Endodermal cell (in vitro differentiated cells): Measurements from ENCODE around the gene DPP4. TPM values are rescaled to one million over a fixed set of nuclear protein-coding genes. Genes with fewer than 3 reads are reported as not detected.

Source experiments
- DNase-seq: peaks from one replicate; pipeline ENCODE4 v3.0.0-alpha.2; 2017
- H3K27ac ChIP-seq: 2 replicates; pipeline ENCODE4 v1.5.1; 2013; ENCODE audit warnings: mild to moderate bottlenecking, low read depth, low read length, moderate library complexity
- H3K27me3 ChIP-seq: 2 replicates; pipeline ENCODE4 v1.6.1; 2013; ENCODE audit warnings: mild to moderate bottlenecking, low read length, moderate library complexity; ENCODE audit not compliant: insufficient read depth, control insufficient read depth, poor library complexity, severe bottlenecking
- H3K36me3 ChIP-seq: 2 replicates; pipeline ENCODE4 v1.7.0; 2013; ENCODE audit warnings: mild to moderate bottlenecking, low read length, moderate library complexity; ENCODE audit not compliant: control insufficient read depth, insufficient read depth
- H3K4me1 ChIP-seq: one replicate; pipeline ENCODE4 v1.7.0; 2013; ENCODE audit warnings: low read length; ENCODE audit not compliant: control insufficient read depth, insufficient read depth
- H3K4me3 ChIP-seq: 2 replicates; pipeline ENCODE4 v1.5.1; 2013; ENCODE audit warnings: mild to moderate bottlenecking, low read length, moderate library complexity
- H3K9ac ChIP-seq: 2 replicates; pipeline ENCODE4 v1.6.1; 2013; ENCODE audit warnings: mild to moderate bottlenecking, low read length, moderate library complexity; ENCODE audit not compliant: poor library complexity, severe bottlenecking; ENCODE audit errors: extremely low read depth
- H3K9me3 ChIP-seq: 2 replicates; pipeline ENCODE4 v1.6.1; 2013; ENCODE audit warnings: mild to moderate bottlenecking, low read length, moderate library complexity; ENCODE audit not compliant: control insufficient read depth
- H3K27ac Mint-ChIP-seq: 2 replicates; pipeline ENCODE4 v1.8.0; 2020; ENCODE audit warnings: mixed read lengths
- H3K27me3 Mint-ChIP-seq: 2 replicates; pipeline ENCODE4 v1.8.0; 2021; ENCODE audit warnings: mild to moderate bottlenecking, mixed read lengths; ENCODE audit not compliant: insufficient read depth
- H3K36me3 Mint-ChIP-seq: 2 replicates; pipeline ENCODE4 v1.8.0; 2020; ENCODE audit warnings: low read depth, mixed read lengths
- H3K4me1 Mint-ChIP-seq: 2 replicates; pipeline ENCODE4 v1.8.0; 2020; ENCODE audit warnings: mixed read lengths
- H3K4me3 Mint-ChIP-seq: 2 replicates; pipeline ENCODE4 v1.8.0; 2020; ENCODE audit warnings: mild to moderate bottlenecking, moderate library complexity, mixed read lengths
- H3K9me3 Mint-ChIP-seq: 2 replicates; pipeline ENCODE4 v1.8.0; 2020; ENCODE audit warnings: mild to moderate bottlenecking, mixed read lengths
- CTCF ChIP-seq: fragments of 200-600 bp; sonication (generic); conservative IDR thresholded peaks from 2 replicates; pipeline ENCODE4 v1.5.0; 2021; ENCODE audit warnings: antibody characterized with exemption, mild to moderate bottlenecking
- WGBS, 2 experiments: methylation state at CpG; one replicate each; pipeline versions ENCODE4 v1.1.5 to v1.1.7; 2013; ENCODE audit warnings: missing lambda C conversion rate in 2 of 2, mixed read lengths in 1 of 2; ENCODE audit not compliant: insufficient coverage in 1 of 2, insufficient read length in 1 of 2; 5-methylcytosine and 5-hydroxymethylcytosine counted together
- total RNA-seq, 2 donors: library from RNA; stranded (reverse); fragmentation: NEBNext Ultra II Directional in 1 of 2; extraction: Animal tissue kit (Norgen Biotek cat#: 25700) in 1 of 2; gene quantifications; 2 replicates in 1 of 2; 3 replicates in 1 of 2; pipeline ENCODE4 v1.2.1, GENCODE V29; 2021

Gene DPP4
- total RNA-seq, 2 donors from 2014 or later = 0.46 to 1.2 TPM

DNA sequence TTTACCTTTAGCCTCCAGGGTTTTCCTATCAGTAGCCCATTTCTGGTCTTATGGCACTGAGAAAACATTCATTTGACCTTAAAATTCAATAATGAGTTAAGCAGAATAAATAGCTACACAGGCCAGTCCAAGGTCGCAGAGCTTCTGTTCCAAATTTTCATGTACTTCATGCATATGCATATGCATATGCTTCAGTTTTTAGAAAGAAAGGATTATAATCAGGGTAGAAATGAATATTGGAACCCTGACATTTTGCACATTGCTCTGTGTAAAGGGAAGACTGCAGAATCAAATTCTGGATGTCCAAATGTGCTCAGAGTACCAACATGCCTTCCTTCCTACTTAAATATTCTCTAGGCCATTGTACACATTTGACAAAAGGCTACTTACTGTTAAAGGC, 104.9 kb downstream of the DPP4 start:
- no peak overlapping the region for H3K4me3 ChIP-seq
- H3K9ac ChIP-seq = no peak overlapping the region
- H3K27me3 Mint-ChIP-seq = no peaks in the 10 kb centered on the region
- no peaks in the 10 kb centered on the region for H3K27me3 ChIP-seq
- DNase-seq = no peak
- 75 to 100% methylated on average over 1 of the region's 1 CpG for WGBS, 2 experiments
- no peaks in the 10 kb centered on the region for H3K4me1 Mint-ChIP-seq
- H3K9me3 ChIP-seq = no peaks in the 10 kb centered on the region
- H3K9me3 Mint-ChIP-seq = no peaks in the 10 kb centered on the region
- no peak overlapping the region for H3K27ac Mint-ChIP-seq
- no peaks in the 10 kb centered on the region for H3K36me3 Mint-ChIP-seq
- no peak overlapping the region for H3K27ac ChIP-seq
- H3K4me1 ChIP-seq = no peaks in the 10 kb centered on the region
- H3K36me3 ChIP-seq = no peaks in the 10 kb centered on the region
- no peak for TF ChIP-seq CTCF
- H3K4me3 Mint-ChIP-seq = no peak overlapping the region

DNA sequence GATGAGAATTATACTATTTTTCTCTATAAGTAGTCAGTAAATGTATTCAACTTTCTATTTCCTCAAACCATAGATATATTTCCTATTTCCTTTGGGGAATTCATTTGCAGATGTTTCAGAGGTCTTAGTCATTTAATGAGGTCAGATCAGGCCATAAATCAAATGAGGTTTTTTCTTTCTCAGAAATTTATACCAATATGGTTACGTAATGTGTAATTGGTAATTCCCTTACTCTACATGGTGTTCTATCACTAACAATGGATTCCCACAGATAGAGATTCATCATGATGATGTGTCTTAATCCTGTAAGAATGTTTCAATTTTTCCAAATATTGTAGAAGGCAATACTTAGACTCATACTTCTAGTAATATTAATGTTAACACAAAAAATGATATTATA, 108.0 kb downstream of the DPP4 start:
- Mint-ChIP-seq H3K27ac (no peak overlapping the region), H3K27me3 (no peaks in the 10 kb centered on the region), H3K4me3 (no peak overlapping the region), H3K4me1 (no peaks in the 10 kb centered on the region), H3K9me3 (no peaks in the 10 kb centered on the region), H3K36me3 (no peaks in the 10 kb centered on the region)
- H3K9ac ChIP-seq = no peak overlapping the region
- H3K4me3 ChIP-seq = no peak overlapping the region
- WGBS, 2 experiments = no CpG with 5 or more reads among the region's 1 CpG
- TF ChIP-seq CTCF = no peak
- no peaks in the 10 kb centered on the region for H3K9me3 ChIP-seq
- H3K4me1 ChIP-seq = no peaks in the 10 kb centered on the region
- no peak overlapping the region for H3K27ac ChIP-seq
- DNase-seq = no peak
- H3K36me3 ChIP-seq = no peaks in the 10 kb centered on the region
- no peaks in the 10 kb centered on the region for H3K27me3 ChIP-seq

DNA sequence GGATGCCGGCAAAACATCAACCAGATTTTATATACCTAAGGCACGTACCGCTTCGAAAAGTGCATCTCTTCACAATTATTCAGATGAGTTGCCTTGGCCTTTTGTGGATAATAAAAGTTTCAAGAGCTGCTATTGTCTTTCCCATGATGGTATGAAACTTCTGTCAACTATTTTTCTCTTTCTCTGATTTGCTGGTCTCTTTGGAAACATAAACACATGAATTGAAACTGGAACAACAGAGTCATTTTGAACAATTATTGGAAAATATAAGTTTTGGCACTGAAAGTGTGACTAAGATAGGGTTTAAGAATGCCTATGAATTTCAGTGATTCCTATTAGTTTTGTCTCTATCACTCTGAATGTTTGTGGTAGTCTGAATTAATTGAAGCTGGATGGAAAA, 109.9 kb downstream of the DPP4 start:
- DNase-seq = no peak
- no peaks in the 10 kb centered on the region for H3K36me3 ChIP-seq
- no peak for TF ChIP-seq CTCF
- H3K27ac ChIP-seq = no peak overlapping the region
- H3K27me3 ChIP-seq = no peaks in the 10 kb centered on the region
- Mint-ChIP-seq H3K27ac (no peak overlapping the region), H3K36me3 (no peaks in the 10 kb centered on the region), H3K4me3 (no peak overlapping the region), H3K27me3 (no peaks in the 10 kb centered on the region), H3K4me1 (no peaks in the 10 kb centered on the region), H3K9me3 (no peaks in the 10 kb centered on the region)
- H3K4me1 ChIP-seq = no peaks in the 10 kb centered on the region
- WGBS, 2 experiments = 97% methylated on average over 4 of the region's 4 CpGs; no CpG with 5 or more reads in 1 of the 2 experiments
- no peak overlapping the region for H3K4me3 ChIP-seq
- H3K9ac ChIP-seq = no peak overlapping the region
- H3K9me3 ChIP-seq = no peaks in the 10 kb centered on the region
